Brain microvascular endothelial cell (primary cell): Measurements from ENCODE around the gene TSPAN32.

Experiments
- DNase-seq: peaks from one replicate; pipeline ENCODE4 v3.0.0-alpha.2; 2020
- H3K27ac ChIP-seq: fragments of 250-450 bp; sonication (Bioruptor Pico); 2 replicates; pipeline ENCODE4 v1.5.1; 2020; ENCODE audit warnings: mild to moderate bottlenecking, moderate library complexity
- H3K27me3 ChIP-seq: fragments of 250-450 bp; sonication (Bioruptor Pico); replicated peaks from 2 replicates; pipeline ENCODE4 v1.5.1; 2020; ENCODE audit warnings: mild to moderate bottlenecking
- H3K36me3 ChIP-seq: fragments of 250-450 bp; sonication (Bioruptor Pico); replicated peaks from 2 replicates; pipeline ENCODE4 v1.5.1; 2020; ENCODE audit warnings: mild to moderate bottlenecking
- H3K4me3 ChIP-seq: 2 replicates; pipeline ENCODE4 v1.5.1; 2011; ENCODE audit warnings: low read depth, mild to moderate bottlenecking, control low read depth, low read length, moderate library complexity
- in situ Hi-C: cut with HindIII; loops from 2 replicates; pipeline ENCODE4 v1.10.0; 2017; ENCODE audit warnings: low sequenced_read_pairs, low pct_ligation_motif_present
- TF ChIP-seq, protein P1 (sequence below): IDR thresholded peaks from 2 replicates; pipeline ENCODE4 v1.5.1; 2011; ENCODE audit warnings: low read depth, mild to moderate bottlenecking, moderate library complexity, low read length, control low read depth, inconsistent platforms; ENCODE audit errors: missing control alignments

The TSPAN32 gene

DNA sequence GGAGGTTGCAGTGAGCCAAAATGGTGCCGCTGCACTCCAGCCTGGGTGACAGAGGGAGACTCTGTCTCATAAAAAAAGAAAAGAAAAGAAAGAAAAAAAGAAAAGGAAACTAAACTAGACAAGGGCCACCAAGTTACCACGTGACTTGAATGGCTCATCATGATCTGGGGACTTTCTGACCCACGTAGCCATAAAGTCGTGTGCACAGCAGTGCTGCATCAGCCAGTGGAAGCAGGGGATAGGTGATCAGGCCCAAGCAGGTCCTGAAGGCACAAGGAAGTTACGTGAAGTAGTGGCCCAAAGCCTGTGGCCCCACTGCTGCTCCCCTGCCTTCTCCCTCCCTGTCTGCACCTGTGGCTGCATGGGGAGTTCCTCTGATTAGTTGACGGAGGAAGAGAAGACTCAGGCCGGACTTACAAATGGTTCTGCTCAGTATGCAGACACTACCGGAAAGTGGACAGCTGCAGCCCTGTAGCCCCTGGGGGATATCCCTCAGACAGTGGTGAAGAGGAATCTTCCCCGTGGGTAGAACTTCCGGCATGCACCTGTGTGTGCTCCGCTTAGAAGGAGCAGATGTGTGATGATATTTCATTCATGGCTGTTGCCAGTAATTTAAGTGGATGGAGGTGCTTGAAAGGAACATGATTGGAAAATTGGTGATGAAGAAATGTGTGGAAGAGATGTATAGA, 57.1 kb downstream of the TSPAN32 start:
- Histone ChIP-seq H3K27me3 (no peaks in the 10 kb centered on the region), H3K4me3 (no peak overlapping the region), H3K36me3 (no peaks in the 10 kb centered on the region), H3K27ac (no peak overlapping the region)
- DNase-seq: no peak
- TF ChIP-seq, protein P1, sequence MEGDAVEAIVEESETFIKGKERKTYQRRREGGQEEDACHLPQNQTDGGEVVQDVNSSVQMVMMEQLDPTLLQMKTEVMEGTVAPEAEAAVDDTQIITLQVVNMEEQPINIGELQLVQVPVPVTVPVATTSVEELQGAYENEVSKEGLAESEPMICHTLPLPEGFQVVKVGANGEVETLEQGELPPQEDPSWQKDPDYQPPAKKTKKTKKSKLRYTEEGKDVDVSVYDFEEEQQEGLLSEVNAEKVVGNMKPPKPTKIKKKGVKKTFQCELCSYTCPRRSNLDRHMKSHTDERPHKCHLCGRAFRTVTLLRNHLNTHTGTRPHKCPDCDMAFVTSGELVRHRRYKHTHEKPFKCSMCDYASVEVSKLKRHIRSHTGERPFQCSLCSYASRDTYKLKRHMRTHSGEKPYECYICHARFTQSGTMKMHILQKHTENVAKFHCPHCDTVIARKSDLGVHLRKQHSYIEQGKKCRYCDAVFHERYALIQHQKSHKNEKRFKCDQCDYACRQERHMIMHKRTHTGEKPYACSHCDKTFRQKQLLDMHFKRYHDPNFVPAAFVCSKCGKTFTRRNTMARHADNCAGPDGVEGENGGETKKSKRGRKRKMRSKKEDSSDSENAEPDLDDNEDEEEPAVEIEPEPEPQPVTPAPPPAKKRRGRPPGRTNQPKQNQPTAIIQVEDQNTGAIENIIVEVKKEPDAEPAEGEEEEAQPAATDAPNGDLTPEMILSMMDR: no peak
- in situ Hi-C loops: no loop called here

DNA sequence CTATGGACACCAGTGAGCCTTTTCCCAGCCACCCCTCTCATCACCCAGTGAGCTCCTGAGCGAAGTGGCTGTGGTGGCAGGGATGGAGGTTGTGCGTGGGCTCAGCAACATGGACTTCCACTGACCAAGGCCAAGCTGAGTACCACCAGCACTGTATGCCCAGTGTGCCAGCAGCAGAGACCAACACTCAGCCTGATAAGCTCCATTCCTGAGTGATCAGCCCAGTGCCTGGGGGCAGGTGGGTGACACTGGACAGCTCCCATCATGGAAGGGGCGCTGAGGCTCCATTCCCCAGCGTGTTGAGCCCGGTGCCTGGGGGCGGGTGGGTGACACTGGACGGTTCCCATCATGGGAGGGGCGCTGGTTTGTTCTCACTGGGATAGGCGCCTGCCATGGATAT, 57.7 kb downstream of the TSPAN32 start:
- no peak for DNase-seq
- no peaks in the 10 kb centered on the region for H3K27me3 ChIP-seq
- no peak overlapping the region for H3K4me3 ChIP-seq
- no peaks in the 10 kb centered on the region for H3K36me3 ChIP-seq
- no peak overlapping the region for H3K27ac ChIP-seq
- TF ChIP-seq, protein P1: no peak
- in situ Hi-C loops: no loop called here

DNA sequence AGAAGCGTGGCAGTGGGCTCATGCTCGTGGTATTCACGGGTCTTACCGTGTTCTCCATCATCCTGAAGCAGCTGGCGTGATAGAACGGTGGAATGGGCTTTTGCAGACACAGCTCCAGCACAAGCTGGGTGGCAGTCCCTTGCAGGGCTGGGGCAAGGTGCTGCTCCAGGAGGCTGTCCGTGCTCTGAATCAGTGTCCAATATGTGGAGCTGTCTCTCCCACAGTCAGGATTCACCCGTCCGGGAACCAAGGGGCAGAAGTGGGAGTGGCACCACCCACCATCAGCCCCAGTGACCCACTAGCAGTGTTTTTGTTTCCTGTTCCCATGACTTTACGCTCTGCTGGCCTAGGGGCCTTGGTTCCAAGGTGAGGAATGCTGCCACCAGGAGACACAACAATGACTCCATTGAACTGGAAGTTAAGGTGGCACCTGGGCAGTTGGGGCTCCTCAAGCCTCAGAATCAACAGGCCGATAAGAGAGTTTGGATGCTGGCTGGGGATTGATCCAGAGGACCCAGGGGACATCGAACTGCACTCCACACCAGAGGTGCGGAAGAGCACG, 58.3 kb downstream of the TSPAN32 start:
- in situ Hi-C loops: no loop called here
- no peak for DNase-seq
- Histone ChIP-seq H3K36me3 (no peaks in the 10 kb centered on the region), H3K27me3 (no peaks in the 10 kb centered on the region), H3K27ac (no peak overlapping the region), H3K4me3 (no peak overlapping the region)
- TF ChIP-seq, protein P1: no peak

DNA sequence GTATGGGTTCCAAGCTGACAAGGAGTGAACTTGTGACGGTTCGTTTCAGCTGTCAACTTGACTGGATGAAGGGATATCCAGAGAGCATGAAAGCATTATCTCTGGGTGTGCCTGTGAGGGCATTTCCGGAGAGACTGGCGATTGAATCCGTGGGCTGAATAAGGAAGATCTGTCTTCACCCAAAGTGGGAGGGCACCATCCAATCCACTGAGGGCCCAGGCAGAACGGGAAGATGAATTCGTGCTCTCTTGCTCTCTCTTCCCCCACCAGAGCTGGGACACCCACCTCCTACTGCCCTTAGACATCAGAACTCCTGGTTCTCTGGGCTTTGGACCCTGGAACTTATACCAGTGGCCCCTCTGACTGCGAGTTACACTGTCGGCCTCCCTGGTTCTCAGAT, 59.8 kb downstream of the TSPAN32 start:
- H3K36me3 ChIP-seq: no peaks in the 10 kb centered on the region
- TF ChIP-seq, protein P1: no peak
- H3K27ac ChIP-seq: no peak overlapping the region
- no peaks in the 10 kb centered on the region for H3K27me3 ChIP-seq
- in situ Hi-C loops: no loop called here
- no peak overlapping the region for H3K4me3 ChIP-seq
- no peak for DNase-seq

DNA sequence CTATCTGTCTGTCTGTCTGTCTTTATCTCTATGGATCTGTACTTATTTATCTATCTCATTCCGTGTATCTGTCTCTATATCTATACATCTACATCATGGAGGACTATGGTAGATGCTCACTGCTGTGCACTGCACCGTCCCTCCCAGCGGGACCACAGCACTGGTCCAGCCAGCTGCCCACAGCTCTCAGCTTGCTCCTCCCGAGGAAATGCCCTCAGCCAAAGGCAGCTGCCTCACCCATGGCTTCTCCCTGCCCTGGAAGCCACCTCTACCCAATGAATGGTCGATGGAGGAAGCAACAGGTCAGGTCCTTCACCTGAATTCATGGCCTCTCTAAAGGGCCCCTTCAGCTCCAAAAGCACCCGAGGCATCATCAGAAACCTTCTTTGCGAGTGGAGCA, 60.6 kb downstream of the TSPAN32 start:
- Histone ChIP-seq H3K27me3 (no peaks in the 10 kb centered on the region), H3K36me3 (no peaks in the 10 kb centered on the region), H3K27ac (no peak overlapping the region), H3K4me3 (no peak overlapping the region)
- TF ChIP-seq, protein P1: no peak
- in situ Hi-C loops: no loop called here
- DNase-seq: no peak

DNA sequence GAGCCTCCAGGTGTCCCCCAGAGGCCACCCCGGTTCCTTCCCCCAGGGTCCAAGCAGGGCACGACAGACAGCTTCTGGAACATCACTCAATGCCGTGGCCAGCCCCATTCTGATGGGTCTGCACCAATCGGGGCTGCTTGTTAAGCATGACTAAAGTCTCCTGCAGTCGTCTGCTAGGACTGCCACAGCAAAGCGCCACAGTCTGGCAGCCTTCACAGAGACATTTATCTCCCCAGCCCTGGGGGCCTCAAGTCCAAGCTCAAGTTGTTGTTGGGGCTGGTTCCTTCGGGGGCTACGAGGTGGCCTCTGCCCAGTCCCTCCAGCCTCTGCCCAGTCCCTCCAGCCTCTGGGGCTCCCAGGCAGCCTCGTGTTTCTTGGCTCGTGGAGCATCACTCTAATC, 61.3 kb downstream of the TSPAN32 start:
- Histone ChIP-seq H3K36me3 (no peaks in the 10 kb centered on the region), H3K4me3 (no peak overlapping the region), H3K27ac (no peak overlapping the region), H3K27me3 (no peaks in the 10 kb centered on the region)
- TF ChIP-seq, protein P1: no peak
- no peak for DNase-seq
- in situ Hi-C loops: no loop called here
